Activated CD8-positive, alpha-beta memory T cell treated with anti-CD3 and anti-CD28 coated beads, Interleukin-2, amount 50 U/mL, for 1 hour (primary cell): ENCODE data around the gene OR14J1.
"Not testable (repeated sequence)": the region's sequence is repeated elsewhere in the genome, so short reads cannot be mapped to it uniquely, and the experiment has no call there.

Experiments
- DNase-seq: peaks from one replicate; pipeline ENCODE4 v3.0.0-alpha.2; 2020; ENCODE audit errors: extremely low read depth

Gene OR14J1, protein sequence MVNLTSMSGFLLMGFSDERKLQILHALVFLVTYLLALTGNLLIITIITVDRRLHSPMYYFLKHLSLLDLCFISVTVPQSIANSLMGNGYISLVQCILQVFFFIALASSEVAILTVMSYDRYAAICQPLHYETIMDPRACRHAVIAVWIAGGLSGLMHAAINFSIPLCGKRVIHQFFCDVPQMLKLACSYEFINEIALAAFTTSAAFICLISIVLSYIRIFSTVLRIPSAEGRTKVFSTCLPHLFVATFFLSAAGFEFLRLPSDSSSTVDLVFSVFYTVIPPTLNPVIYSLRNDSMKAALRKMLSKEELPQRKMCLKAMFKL

DNA sequence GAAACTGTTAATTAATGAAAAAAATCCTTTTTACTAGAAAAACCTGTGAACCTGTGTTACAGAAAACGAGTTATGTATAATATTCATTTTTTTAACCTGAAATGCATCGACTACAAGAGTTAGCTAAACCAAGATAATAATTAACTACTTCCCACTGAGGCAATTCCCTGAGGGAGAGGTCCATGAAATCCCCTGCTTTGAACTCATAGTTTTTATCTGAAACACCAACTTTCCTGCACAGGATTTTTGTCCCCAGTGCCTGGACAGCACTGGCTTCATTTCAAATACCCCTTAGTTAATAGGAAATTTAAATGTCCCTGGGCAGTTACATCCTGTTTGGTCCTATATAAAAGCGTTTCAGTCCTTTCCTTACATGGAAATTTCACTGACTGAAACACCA is at the start of gene OR14J1:
TSS of gene OR14J1 (plus strand) at position 386 of the 400 bp plus-strand sequence. CDS start 4,989 bp downstream, outside the sequence.
- DNase-seq, result no peak

DNA sequence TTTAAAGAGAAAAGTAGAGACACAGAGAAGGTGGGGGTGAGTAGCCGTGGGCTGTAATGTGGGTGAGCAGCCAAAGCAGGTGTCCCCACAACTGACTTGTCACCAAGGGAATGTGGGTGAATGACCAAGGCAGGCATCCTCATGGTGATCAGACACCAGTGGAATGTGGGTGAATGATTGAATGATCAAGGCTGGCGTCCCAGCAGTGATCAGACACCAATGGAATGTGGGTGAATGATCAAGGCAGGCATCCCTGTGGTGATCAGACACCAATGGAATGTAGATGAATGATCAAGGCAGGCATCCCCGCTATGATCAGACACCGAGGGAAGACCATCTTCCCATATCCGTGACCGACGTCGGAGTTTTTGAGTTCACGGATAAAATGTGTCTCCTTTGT is 49.8 kb upstream of the OR14J1 start:
- no peak for DNase-seq

DNA sequence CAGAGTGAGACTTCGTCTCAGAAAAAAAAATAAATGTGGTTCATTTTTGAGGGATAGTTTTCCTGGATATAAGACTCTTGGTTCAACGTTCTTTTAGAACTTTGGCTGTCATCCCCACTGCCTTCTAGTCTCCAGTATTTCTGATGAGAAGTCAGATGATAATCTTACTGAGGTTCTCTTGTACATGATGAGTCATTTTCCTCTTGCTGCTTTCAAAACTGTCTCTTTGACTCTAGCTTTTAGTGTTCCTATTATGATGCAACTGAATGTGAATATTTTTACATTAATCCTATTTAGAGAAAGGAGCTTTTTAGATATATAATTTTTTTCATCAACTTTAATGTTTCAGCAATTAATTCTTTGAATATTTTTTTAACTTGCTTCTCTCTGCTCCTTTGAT is 46.0 kb upstream of the OR14J1 start:
- DNase-seq, result no peak

DNA sequence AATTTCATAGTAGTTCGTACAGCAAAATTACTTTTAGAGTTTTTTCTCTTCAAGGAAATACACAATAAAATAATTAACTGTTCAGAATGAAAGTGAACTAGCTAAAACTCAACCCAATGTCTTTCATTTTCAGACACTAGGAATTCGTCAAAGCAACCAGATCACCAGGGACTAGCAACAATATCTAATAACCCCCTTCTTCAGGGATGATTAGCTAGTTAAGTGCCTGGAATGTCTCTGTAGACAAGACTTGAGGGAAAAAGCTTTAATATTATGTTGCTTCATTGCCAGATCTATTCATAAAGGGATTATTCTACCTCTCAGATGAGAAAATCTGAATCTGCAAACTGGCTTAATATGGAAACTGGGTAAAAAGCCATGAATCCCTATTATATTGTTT is 41.8 kb upstream of the OR14J1 start:
- no peak for DNase-seq

DNA sequence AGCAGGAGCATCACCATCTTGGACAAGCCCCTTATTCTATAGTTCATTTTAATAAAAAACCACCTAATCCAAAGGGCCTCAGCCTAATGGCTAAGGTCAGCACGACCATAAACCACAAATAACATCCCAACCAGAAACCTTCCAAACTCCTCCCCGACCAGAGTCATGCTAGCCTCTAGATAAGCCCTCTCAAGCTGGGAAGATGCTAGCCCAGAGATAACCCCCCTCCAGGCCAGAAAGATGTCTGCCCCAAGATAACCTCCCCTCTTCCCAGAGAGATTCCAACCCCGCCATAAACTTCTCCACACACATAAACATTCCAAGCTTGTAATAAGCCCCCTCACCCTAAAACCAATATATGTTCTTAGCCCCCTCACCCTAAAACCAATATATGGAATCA is 38.5 kb upstream of the OR14J1 start:
- DNase-seq, result no peak

DNA sequence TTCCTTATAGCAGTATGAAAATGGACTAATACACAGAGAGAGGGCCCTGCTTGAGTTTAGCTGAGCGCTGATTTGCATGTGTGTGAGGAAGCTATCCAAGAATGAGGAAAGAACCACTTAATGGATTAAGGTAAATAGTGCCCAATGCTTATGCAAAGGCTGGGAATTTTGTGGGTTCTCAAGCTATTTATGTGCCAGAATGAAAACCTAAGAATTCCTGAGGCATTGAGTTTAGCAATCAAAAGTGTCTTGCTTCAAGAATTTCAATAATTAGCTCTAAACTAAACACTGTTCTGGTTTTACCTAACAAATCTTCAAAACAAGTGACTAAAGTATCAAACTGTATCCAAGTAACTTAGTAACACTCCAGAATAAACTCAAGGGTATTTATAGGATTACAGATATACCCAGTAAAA is 7.0 kb upstream of the OR14J1 start:
- no peak for DNase-seq

DNA sequence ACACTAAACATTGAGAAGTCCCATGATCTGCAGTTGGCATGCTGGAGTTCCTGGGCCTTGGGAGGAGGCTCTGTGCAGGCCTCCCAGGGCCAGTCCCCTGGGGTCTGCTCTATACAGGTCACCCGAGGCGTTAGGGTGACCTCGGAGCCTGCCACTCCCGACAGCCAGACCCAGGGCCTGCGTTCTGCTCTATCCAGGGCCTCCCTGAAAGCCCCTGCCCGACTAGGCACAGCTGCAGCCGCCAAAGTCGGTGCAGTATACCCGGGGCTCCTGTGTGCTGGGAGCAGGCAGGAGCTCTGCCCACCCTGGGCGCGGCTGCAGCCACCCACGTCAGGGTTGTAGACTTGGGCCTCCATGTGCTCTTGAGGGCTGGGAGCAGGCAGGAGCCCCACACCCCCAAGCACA is 6.3 kb upstream of the OR14J1 start:
- DNase-seq, result no peak

DNA sequence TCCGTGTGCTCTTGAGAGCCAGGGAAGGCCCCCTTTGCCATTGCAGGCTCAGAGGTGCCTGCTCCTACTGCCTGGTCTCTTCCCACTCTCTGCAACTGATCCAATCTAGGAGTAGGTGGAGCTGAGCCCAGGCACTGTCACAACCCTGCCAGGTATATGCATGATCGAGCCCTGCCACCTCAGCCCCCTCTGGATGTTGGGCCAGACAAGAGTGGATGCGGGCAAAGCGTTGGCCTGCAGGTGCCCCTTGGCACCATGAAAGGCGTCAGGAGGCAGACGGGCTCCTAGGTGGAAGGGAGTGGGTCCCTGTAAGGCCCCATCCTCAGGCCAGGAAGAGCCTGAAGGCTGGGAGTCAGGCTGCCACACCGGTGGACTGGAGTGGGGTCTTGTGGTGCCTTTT is 5.9 kb upstream of the OR14J1 start:
- DNase-seq, result no peak

DNA sequence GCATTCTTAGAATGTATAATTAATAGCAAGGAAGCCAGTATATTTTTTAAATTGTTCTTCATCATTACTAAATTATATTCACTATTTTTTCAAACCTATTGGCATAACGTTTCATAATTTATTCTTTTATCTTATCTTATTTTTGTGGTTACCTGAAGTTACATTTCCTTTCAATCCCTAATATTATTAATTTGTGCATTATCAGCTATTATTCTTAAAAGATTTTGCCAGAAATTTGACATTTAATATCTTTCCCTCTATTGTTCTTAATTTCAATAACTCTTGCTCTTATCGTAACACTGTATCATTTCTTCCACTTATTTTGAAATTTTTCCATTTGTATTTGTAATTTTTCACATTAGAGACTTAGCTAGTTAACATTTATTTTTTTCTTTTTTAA is 18.4 kb downstream of the OR14J1 start:
- no peak for DNase-seq

DNA sequence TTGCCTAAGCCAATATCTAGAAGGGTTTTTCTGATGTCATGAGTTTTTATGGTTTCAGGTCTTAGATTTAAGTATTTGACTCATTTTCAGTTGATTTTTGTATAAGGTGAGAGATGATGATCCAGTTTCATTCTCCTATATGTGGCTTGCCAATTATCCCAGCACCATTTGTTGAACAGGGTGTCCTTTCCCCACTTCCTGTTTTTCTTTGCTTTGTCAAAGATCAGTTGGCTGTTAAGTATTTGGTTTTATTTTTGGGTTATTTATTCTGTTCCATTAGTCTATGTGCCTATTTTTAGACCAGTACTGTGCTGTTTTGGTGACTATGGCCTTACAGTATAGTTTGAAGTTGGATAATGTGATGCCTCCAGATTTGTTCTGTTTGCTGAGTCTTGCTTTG is 21.8 kb downstream of the OR14J1 start:
- not testable (repeated sequence) for DNase-seq

DNA sequence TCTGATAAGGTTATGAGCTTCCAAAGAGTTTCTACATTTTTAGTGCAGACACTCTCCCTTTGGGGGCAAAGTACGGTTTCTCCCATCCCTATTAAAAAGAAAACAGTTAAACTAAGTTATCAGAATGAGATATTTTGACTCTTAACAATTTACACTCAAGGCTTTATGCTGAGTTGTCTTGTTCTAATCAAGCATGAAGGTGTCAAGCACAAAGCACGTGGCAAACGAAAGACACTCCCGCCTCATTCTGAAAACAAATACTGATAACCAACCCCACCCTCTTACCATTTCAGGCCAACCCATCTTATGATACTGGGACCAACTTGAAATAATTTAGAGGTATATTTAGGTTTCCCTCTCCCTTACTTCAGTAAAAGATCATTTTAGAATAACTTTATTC is 24.3 kb downstream of the OR14J1 start:
- DNase-seq, result no peak

DNA sequence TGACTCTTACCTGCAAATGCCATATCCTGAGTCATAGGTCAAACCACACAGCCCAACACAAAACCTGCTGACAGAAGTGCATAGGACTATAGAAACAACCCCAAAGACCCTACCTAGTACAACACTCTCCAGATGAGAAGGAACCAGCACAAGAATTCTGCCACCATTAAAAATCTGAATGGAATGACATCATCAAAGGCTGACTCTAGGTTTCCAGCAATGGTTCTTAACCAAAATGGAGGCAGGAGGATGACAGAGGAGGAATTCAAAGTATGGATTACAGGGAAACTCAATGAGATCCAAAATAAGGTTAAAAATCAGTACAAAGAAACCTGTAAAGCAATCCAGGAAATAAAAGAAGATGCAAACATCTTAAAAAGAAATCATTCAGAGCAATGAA is 31.2 kb downstream of the OR14J1 start:
- DNase-seq, result no peak

DNA sequence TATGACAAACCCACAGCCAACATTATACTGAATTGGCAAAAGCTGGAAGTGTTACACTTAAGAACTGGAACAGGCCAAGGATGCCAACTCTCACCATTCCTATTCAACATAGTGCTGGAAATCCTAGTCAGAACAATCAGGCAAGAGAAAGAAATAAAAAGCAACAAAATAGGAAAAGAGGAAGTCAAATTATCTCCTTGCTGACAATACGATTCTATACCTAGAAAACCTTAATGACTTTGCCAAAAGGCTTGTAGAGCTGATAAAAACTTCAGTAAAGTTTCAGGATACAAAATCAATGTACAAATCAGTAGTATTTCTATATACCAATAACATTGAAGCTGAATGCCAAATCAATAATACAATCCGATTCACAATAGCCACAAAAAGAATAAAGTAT is 34.8 kb downstream of the OR14J1 start:
- no peak for DNase-seq

DNA sequence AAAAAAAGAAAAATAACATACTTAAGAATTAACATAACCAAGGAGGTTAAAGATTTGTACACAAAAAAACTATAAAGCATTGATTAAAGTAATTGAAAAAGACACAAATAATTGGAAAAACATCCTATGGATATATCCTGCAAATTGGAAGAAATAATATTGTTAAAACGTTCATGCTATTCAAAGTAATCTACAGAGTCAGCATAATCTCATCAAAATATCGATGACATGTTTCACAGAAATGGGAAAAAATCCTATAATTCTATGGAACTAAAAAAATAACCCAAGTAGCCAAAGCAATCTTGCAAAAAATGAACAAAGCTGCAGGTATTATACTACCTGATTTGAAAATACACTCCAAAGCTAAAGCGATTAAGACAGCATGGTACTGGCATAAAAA is 43.9 kb downstream of the OR14J1 start:
- no peak for DNase-seq

DNA sequence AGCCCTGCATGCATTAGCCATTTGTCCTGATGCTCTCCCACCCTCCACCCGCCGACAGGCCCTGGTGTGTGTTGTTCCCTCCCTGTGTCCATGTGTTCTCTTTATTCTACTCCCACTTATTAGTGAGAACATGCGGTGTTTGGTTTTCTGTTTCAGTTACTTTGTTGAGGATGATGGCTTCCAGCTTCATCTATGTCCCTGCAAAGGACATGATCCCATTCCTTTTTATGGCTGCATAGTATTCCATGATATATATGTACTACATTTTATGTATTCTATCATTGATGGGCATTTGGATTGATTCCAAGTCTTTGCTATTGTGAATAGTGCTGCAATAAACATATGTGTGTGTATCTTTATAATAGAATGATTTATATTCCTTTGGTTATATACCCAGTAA is 47.8 kb downstream of the OR14J1 start:
- not testable (repeated sequence) for DNase-seq

DNA sequence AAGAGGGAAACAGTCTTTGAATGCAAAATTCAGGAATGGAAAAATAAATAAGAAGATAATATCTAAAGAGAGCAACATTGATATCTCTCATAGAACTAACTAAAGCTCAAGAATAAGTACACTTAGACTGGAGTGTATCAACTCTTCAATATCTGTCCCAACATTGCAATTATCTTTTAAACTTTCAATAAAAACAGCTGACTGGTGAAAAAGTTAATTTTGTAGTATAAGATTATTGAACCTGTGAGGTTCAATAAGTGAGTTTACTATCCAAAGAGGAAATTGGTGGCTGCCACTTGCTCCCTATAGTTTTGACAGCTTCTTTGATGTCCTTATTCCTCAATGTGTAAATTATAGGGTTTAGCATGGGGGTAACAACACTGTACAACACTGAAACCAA is 53.5 kb downstream of the OR14J1 start:
- DNase-seq, result no peak

DNA sequence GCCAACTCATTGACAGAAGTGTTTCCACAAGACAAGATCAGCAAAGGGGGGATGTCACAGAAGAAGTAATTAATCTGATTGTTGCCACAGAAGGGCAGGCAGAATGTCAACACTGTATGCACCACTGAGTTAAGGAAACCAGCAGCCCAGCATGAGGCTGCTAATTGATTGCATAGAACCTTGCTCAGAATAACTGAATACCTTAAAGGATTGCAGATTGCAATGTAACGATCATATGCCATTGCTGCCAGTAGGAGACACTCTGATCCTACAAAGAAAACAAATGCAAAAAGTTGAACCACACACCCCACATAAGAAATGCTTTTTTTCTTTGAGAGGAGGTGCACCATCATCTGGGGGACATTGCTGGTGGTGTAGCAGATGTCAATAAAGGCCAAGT is 54.1 kb downstream of the OR14J1 start:
- no peak for DNase-seq
